HL-60 (cell line): ENCODE data around the gene PTPRM.

ENCODE experiments used
- CTCF ChIP-seq: IDR thresholded peaks from one replicate; pipeline ENCODE4 v1.5.1; 2011; ENCODE audit warnings: low read length, control low read depth, inconsistent platforms; ENCODE audit not compliant: insufficient read depth
- REST ChIP-seq: IDR thresholded peaks from 2 replicates; pipeline ENCODE4 v1.6.1; 2012; ENCODE audit warnings: low read depth; ENCODE audit not compliant: insufficient replicate concordance

GRCh38 chr18:8412117-8412516, 845.0 kb downstream of the PTPRM start:
- TF ChIP-seq CTCF: no peak
- peak; percentile 49 for TF ChIP-seq REST
